Endothelial cell of hepatic sinusoid (primary cell): ENCODE measurements around the gene MBP.

Experiments
- in situ Hi-C: cut with HindIII; loops from 2 replicates; pipeline ENCODE4 v1.10.0; 2017; ENCODE audit warnings: low sequenced_read_pairs

The MBP gene

GRCh38 chr18:77132369-77133050, at the start of gene MBP:
Gene MBP (minus strand): TSS chr18:77132783. CDS start chr18:77105261, 27,522 bp downstream.
- in situ Hi-C loops: no loop called here

- in situ Hi-C loops: no loop called here
These were observed 49.5 kb upstream of the MBP start for GRCh38 chr18:77181950-77182707.

GRCh38 chr18:77178559-77178958, 46.0 kb upstream of the MBP start:
- in situ Hi-C loops: no loop called here

GRCh38 chr18:77177009-77177408, 44.4 kb upstream of the MBP start:
- in situ Hi-C loops: no loop called here

- in situ Hi-C loops: no loop called here
These were observed 40.9 kb upstream of the MBP start for GRCh38 chr18:77173275-77174030.

GRCh38 chr18:77170890-77171410, 38.4 kb upstream of the MBP start:
- in situ Hi-C loops: no loop called here

GRCh38 chr18:77168811-77169311, 36.3 kb upstream of the MBP start:
- in situ Hi-C loops: no loop called here

GRCh38 chr18:77167251-77167650, 34.7 kb upstream of the MBP start:
- in situ Hi-C loops: no loop called here

- in situ Hi-C loops: no loop called here
These were observed 33.9 kb upstream of the MBP start for GRCh38 chr18:77166523-77166922.

GRCh38 chr18:77165503-77166188, 33.1 kb upstream of the MBP start:
- in situ Hi-C loops: no loop called here

GRCh38 chr18:77164763-77165485, 32.3 kb upstream of the MBP start:
- in situ Hi-C loops: no loop called here

- in situ Hi-C loops: no loop called here
These were observed 31.4 kb upstream of the MBP start for GRCh38 chr18:77164026-77164425.

- in situ Hi-C loops: no loop called here
These were observed 30.0 kb upstream of the MBP start for GRCh38 chr18:77162580-77162979.

GRCh38 chr18:77161961-77162360, 29.4 kb upstream of the MBP start:
- in situ Hi-C loops: no loop called here

- in situ Hi-C loops: no loop called here
These were observed 28.8 kb upstream of the MBP start for GRCh38 chr18:77161383-77161782.

- in situ Hi-C loops: no loop called here
These were observed 27.9 kb upstream of the MBP start for GRCh38 chr18:77160515-77160914.

GRCh38 chr18:77157312-77157711, 24.7 kb upstream of the MBP start:
- in situ Hi-C loops: loop anchor here (5.0 kb wide), 1 partner anchor 40 kb away; no protein-coding TSS in a partner anchor

GRCh38 chr18:77155031-77155430, 22.4 kb upstream of the MBP start:
- in situ Hi-C loops: loop anchor here (5.0 kb wide), 1 partner anchor 42 kb away; no protein-coding TSS in a partner anchor

GRCh38 chr18:77153404-77153803, 20.8 kb upstream of the MBP start:
- in situ Hi-C loops: no loop called here
